WTC11 (cell line): ENCODE data around the gene ASXL3. TPM values are rescaled to one million over a fixed set of nuclear protein-coding genes. Genes with fewer than 3 reads are reported as not detected.

Source experiments
- ATAC-seq: fragments of 200-7000 bp; cut with Tn5 transposase; 2 replicates; pipeline ENCODE4 v1.10.0; 2021; ENCODE audit warnings: mild to moderate bottlenecking, moderate library complexity
- CTCF ChIA-PET: fragments of 300-600 bp; sonication (Branson Sonifier 250); formaldehyde crosslinking; loops from one replicate; lab custom pipeline; 2021; ENCODE audit warnings: antibody characterized with exemption; lab: Charles Lee
- POLR2A ChIA-PET: fragments of 350-600 bp; sonication (Branson Sonifier 250); formaldehyde crosslinking; loops from one replicate; lab custom pipeline; 2021; ENCODE audit warnings: antibody characterized with exemption; lab: Charles Lee
- DNase-seq: peaks from one replicate; pipeline ENCODE4 v3.0.0; 2021; ENCODE audit warnings: low spot score
- H3K27ac Mint-ChIP-seq: 2 replicates; pipeline ENCODE4 v1.8.0; 2021; ENCODE audit warnings: mixed read lengths
- H3K27me3 Mint-ChIP-seq: 2 replicates; pipeline ENCODE4 v1.8.0; 2021; ENCODE audit warnings: low read depth, mild to moderate bottlenecking, moderate library complexity, mixed read lengths
- H3K36me3 Mint-ChIP-seq: 2 replicates; pipeline ENCODE4 v1.8.0; 2021; ENCODE audit warnings: mixed read lengths
- H3K4me1 Mint-ChIP-seq: 2 replicates; pipeline ENCODE4 v1.8.0; 2022; ENCODE audit warnings: mixed read lengths
- H3K4me3 Mint-ChIP-seq: 2 replicates; pipeline ENCODE4 v1.8.0; 2021; ENCODE audit warnings: mild to moderate bottlenecking, moderate library complexity, mixed read lengths
- H3K9me3 Mint-ChIP-seq: 2 replicates; pipeline ENCODE4 v1.8.0; 2021; ENCODE audit warnings: mixed read lengths
- CBFB ChIP-seq: sonication (generic); formaldehyde crosslinking; IDR thresholded peaks from 2 replicates; pipeline ENCODE4 v1.8.1; 2022; ENCODE audit warnings: mild to moderate bottlenecking, low read depth, missing genetic modification reagents
- ESRRA ChIP-seq: sonication (generic); formaldehyde crosslinking; IDR thresholded peaks from 2 replicates; pipeline ENCODE4 v1.8.1; 2022; ENCODE audit warnings: mild to moderate bottlenecking, missing genetic modification reagents, borderline replicate concordance
- FOXK1 ChIP-seq: sonication (generic); formaldehyde crosslinking; IDR thresholded peaks from 2 replicates; pipeline ENCODE4 v1.8.0; 2022; ENCODE audit warnings: mild to moderate bottlenecking, moderate library complexity, missing genetic modification reagents
- GRHL2 ChIP-seq: fragments of 250-450 bp; sonication (Bioruptor Pico); IDR thresholded peaks from 2 replicates; pipeline ENCODE4 v1.8.0; 2022; ENCODE audit warnings: mild to moderate bottlenecking, moderate library complexity; ENCODE audit not compliant: insufficient replicate concordance, severe bottlenecking
- SOX15 ChIP-seq: fragments of 250-450 bp; sonication (Bioruptor Pico); IDR thresholded peaks from 2 replicates; pipeline ENCODE4 v1.9.0; 2021; ENCODE audit warnings: mild to moderate bottlenecking
- SP1 ChIP-seq: sonication (generic); formaldehyde crosslinking; conservative IDR thresholded peaks from 2 replicates; pipeline ENCODE4 v1.8.1; 2022; ENCODE audit warnings: missing genetic modification reagents
- TCF7 ChIP-seq: sonication (generic); formaldehyde crosslinking; IDR thresholded peaks from 2 replicates; pipeline ENCODE4 v1.8.0; 2022; ENCODE audit warnings: mild to moderate bottlenecking, low read depth, missing genetic modification reagents, moderate library complexity
- ZNF416 ChIP-seq: fragments of 250-450 bp; sonication (Bioruptor Pico); IDR thresholded peaks from 2 replicates; pipeline ENCODE4 v1.9.0; 2021; ENCODE audit warnings: mild to moderate bottlenecking, inconsistent platforms
- total RNA-seq: library from RNA; stranded (reverse); gene quantifications from 3 replicates; pipeline ENCODE4 v1.2.3, GENCODE V29; 2021
- TF ChIP-seq, protein P1 (sequence below): sonication (generic); formaldehyde crosslinking; IDR thresholded peaks from 2 replicates; pipeline ENCODE4 v1.8.1; 2022; ENCODE audit warnings: mild to moderate bottlenecking, moderate library complexity, missing genetic modification reagents
- TF ChIP-seq, protein P2 (sequence below): fragments of 250-450 bp; sonication (Bioruptor Pico); IDR thresholded peaks from 2 replicates; pipeline ENCODE4 v1.8.0; 2021; ENCODE audit warnings: mild to moderate bottlenecking
- TF ChIP-seq, protein P3 (sequence below): sonication (generic); formaldehyde crosslinking; IDR thresholded peaks from 2 replicates; pipeline ENCODE4 v1.8.1; 2022; ENCODE audit warnings: missing genetic modification reagents, borderline replicate concordance
- TF ChIP-seq, protein P4 (sequence below): fragments of 250-450 bp; sonication (Bioruptor Pico); IDR thresholded peaks from 2 replicates; pipeline ENCODE4 v2.1.2; 2022; ENCODE audit warnings: mild to moderate bottlenecking, moderate library complexity
- TF ChIP-seq, protein P5 (sequence below): sonication (generic); formaldehyde crosslinking; IDR thresholded peaks from 2 replicates; pipeline ENCODE4 v1.8.1; 2022; ENCODE audit warnings: low read depth, mild to moderate bottlenecking, moderate library complexity, missing genetic modification reagents, borderline replicate concordance
- TF ChIP-seq, protein P6 (sequence below): fragments of 250-450 bp; sonication (Bioruptor Pico); IDR thresholded peaks from 2 replicates; pipeline ENCODE4 v1.9.0; 2021; ENCODE audit warnings: mild to moderate bottlenecking, borderline replicate concordance

Gene ASXL3
- total RNA-seq, 1 experiment from 2014 or later, result 0.35 TPM

DNA sequence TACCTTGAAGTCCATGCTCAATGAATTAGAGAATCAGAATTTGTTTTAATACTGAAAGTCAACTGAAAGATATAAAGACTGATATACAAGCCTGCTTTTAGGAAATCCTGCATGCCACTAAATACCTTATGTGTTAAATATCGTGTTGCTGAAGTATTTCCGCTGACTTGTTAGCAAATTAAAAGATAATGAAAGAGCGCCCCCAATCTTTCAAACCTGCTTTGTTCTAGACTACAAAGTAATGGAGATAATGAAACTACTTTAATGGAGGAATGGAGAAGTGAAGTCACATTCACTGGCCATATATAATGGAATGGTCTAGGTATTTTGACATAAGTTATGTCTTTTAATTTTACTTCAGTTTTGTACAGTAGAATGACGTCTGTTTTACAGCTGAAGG, 95.7 kb downstream of the ASXL3 start (continued):
- no peak for TF ChIP-seq FOXK1 (CRISPR knock-in tag)
- no peak for TF ChIP-seq TCF7
- TF ChIP-seq, protein P1, sequence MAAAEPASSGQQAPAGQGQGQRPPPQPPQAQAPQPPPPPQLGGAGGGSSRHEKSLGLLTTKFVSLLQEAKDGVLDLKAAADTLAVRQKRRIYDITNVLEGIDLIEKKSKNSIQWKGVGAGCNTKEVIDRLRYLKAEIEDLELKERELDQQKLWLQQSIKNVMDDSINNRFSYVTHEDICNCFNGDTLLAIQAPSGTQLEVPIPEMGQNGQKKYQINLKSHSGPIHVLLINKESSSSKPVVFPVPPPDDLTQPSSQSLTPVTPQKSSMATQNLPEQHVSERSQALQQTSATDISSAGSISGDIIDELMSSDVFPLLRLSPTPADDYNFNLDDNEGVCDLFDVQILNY (CRISPR knock-in tag), result no peak
- TF ChIP-seq ESRRA, result no peak
- no peak for TF ChIP-seq CBFB (CRISPR knock-in tag)
- no peak for TF ChIP-seq GRHL2 (CRISPR knock-in tag)
- TF ChIP-seq, protein P2, sequence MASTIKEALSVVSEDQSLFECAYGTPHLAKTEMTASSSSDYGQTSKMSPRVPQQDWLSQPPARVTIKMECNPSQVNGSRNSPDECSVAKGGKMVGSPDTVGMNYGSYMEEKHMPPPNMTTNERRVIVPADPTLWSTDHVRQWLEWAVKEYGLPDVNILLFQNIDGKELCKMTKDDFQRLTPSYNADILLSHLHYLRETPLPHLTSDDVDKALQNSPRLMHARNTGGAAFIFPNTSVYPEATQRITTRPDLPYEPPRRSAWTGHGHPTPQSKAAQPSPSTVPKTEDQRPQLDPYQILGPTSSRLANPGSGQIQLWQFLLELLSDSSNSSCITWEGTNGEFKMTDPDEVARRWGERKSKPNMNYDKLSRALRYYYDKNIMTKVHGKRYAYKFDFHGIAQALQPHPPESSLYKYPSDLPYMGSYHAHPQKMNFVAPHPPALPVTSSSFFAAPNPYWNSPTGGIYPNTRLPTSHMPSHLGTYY, result no peak
- no peak for TF ChIP-seq ZNF416
- TF ChIP-seq, protein P3, sequence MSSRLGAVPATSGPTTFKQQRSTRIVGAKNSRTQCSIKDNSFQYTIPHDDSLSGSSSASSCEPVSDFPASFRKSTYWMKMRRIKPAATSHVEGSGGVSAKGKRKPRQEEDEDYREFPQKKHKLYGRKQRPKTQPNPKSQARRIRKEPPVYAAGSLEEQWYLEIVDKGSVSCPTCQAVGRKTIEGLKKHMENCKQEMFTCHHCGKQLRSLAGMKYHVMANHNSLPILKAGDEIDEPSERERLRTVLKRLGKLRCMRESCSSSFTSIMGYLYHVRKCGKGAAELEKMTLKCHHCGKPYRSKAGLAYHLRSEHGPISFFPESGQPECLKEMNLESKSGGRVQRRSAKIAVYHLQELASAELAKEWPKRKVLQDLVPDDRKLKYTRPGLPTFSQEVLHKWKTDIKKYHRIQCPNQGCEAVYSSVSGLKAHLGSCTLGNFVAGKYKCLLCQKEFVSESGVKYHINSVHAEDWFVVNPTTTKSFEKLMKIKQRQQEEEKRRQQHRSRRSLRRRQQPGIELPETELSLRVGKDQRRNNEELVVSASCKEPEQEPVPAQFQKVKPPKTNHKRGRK (CRISPR knock-in tag), result no peak
- TF ChIP-seq, protein P4, sequence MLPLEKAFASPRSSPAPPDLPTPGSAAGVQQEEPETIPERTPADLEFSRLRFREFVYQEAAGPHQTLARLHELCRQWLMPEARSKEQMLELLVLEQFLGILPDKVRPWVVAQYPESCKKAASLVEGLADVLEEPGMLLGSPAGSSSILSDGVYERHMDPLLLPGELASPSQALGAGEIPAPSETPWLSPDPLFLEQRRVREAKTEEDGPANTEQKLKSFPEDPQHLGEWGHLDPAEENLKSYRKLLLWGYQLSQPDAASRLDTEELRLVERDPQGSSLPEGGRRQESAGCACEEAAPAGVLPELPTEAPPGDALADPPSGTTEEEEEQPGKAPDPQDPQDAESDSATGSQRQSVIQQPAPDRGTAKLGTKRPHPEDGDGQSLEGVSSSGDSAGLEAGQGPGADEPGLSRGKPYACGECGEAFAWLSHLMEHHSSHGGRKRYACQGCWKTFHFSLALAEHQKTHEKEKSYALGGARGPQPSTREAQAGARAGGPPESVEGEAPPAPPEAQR (CRISPR knock-in tag), result no peak
- TF ChIP-seq, protein P5, sequence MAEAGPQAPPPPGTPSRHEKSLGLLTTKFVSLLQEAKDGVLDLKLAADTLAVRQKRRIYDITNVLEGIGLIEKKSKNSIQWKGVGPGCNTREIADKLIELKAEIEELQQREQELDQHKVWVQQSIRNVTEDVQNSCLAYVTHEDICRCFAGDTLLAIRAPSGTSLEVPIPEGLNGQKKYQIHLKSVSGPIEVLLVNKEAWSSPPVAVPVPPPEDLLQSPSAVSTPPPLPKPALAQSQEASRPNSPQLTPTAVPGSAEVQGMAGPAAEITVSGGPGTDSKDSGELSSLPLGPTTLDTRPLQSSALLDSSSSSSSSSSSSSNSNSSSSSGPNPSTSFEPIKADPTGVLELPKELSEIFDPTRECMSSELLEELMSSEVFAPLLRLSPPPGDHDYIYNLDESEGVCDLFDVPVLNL (CRISPR knock-in tag), result no peak

DNA sequence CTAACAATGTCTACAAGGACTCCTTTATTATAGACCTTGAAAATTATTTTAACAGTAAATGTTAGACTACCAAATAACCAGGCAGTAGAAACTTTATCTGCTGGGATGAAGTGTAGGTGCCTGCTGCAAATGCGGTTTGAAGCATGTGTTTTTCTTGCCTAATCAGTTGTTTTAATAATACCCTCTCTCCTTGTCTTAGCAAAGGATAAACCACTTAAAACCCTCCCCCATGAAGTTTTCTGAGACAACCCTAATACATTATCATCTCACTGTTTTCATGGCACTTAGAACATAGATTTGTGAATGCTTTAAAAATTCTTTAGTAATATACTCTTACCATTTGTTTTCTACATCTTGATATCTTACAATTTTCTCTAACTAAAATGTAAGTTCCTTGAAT, 98.6 kb downstream of the ASXL3 start:
- H3K27me3 Mint-ChIP-seq, result no peaks in the 10 kb centered on the region
- CTCF ChIA-PET, result no interaction called here
- no peak overlapping the region for H3K4me3 Mint-ChIP-seq
- TF ChIP-seq ESRRA (no peak), SOX15 (CRISPR knock-in tag) (no peak), SP1 (no peak)
- TF ChIP-seq, protein P6, sequence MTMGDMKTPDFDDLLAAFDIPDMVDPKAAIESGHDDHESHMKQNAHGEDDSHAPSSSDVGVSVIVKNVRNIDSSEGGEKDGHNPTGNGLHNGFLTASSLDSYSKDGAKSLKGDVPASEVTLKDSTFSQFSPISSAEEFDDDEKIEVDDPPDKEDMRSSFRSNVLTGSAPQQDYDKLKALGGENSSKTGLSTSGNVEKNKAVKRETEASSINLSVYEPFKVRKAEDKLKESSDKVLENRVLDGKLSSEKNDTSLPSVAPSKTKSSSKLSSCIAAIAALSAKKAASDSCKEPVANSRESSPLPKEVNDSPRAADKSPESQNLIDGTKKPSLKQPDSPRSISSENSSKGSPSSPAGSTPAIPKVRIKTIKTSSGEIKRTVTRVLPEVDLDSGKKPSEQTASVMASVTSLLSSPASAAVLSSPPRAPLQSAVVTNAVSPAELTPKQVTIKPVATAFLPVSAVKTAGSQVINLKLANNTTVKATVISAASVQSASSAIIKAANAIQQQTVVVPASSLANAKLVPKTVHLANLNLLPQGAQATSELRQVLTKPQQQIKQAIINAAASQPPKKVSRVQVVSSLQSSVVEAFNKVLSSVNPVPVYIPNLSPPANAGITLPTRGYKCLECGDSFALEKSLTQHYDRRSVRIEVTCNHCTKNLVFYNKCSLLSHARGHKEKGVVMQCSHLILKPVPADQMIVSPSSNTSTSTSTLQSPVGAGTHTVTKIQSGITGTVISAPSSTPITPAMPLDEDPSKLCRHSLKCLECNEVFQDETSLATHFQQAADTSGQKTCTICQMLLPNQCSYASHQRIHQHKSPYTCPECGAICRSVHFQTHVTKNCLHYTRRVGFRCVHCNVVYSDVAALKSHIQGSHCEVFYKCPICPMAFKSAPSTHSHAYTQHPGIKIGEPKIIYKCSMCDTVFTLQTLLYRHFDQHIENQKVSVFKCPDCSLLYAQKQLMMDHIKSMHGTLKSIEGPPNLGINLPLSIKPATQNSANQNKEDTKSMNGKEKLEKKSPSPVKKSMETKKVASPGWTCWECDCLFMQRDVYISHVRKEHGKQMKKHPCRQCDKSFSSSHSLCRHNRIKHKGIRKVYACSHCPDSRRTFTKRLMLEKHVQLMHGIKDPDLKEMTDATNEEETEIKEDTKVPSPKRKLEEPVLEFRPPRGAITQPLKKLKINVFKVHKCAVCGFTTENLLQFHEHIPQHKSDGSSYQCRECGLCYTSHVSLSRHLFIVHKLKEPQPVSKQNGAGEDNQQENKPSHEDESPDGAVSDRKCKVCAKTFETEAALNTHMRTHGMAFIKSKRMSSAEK (CRISPR knock-in tag), result no peak
- TF ChIP-seq, protein P5 (CRISPR knock-in tag), result no peak
- POLR2A ChIA-PET, result no interaction called here
- H3K27ac Mint-ChIP-seq, result no peak overlapping the region
- ATAC-seq, result no peak
- peaks cover 7% of the 10 kb centered on the region for H3K4me1 Mint-ChIP-seq
- no peaks in the 10 kb centered on the region for H3K36me3 Mint-ChIP-seq
- no peaks in the 10 kb centered on the region for H3K9me3 Mint-ChIP-seq
- DNase-seq, result no peak
